ENCODE measurements around the gene KLHL29.

DNA sequence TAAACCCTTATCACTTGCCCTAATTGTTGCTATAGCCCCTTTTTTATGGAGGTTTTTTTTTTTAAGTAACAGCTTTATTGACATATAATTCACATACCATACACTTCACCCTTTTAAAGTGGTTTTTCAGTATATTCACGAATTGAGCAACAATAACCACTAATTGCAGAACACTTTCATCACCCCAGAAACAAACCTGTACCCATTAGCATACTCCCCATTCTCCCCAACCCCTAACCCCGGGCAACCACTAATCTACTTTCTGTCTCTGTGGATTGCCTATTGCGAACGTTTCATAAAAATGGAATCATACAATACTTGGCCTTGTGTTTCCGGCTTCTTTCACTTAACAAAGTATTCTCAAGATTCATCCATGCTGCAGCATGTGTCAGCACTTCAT, 328.4 kb downstream of the KLHL29 start:
- no peak for TF ChIP-seq EZH2phosphoT487 (IDR thresholded peaks at IDR 0.05; ENCODE audit: insufficient read depth, low read depth)
- TF ChIP-seq EZH2 (IDR thresholded peaks at IDR 0.05; ENCODE audit: insufficient read depth, poor library complexity, severe bottlenecking) = no peak

Data from GM23248 (cell line).